ENCODE measurements around the gene SNX5. TPM values are rescaled to one million over a fixed set of nuclear protein-coding genes. Genes with fewer than 3 reads are reported as not detected.

SNX5 gene
- total and polyA plus RNA-seq, 10 of the 15 experiments (the other 5 are each of a cell fraction or from before 2014, with no cell fraction given), result 92.9 to 316 (median 245) TPM

- Histone ChIP-seq H2AFZ (ENCODE audit: control insufficient read depth, low read depth, low read length) (no peak overlapping the region), H3K36me3 (ENCODE audit: control insufficient read depth in 2 of 2, insufficient read depth in 2 of 2, low read length in 1 of 2) (no peaks in the 10 kb centered on the region), H3K9me3 (replicated peaks; ENCODE audit: control insufficient read depth, insufficient read depth, low read length) (peaks cover 3% of the 10 kb centered on the region; the same call in 2 of the 3 replicates), H3K79me2 (ENCODE audit: control insufficient read depth, insufficient read depth, low read length) (no peaks in the 10 kb centered on the region), H4K20me1 (ENCODE audit: control insufficient read depth, insufficient read depth) (no peaks in the 10 kb centered on the region), H3K4me2 (ENCODE audit: control insufficient read depth, insufficient read depth) (no peak overlapping the region), H3K9ac (ENCODE audit: control insufficient read depth, insufficient read depth, low read length) (no peak overlapping the region), H3K4me3 (no peak overlapping the region), H3K4me1 (ENCODE audit: control insufficient read depth, insufficient read depth, low read length) (peaks cover 29% of the 10 kb centered on the region), H3K27ac (ENCODE audit: control insufficient read depth, insufficient read depth) (no peak overlapping the region), H3K27me3 (replicated peaks in 1 of 2; ENCODE audit: control insufficient read depth in 2 of 2, insufficient read depth in 2 of 2, low read length in 1 of 2) (no peaks in the 10 kb centered on the region)
- TF ChIP-seq NKRF (conservative IDR thresholded peaks at IDR 0.05) (no peak), ZNF217 (IDR thresholded peaks at IDR 0.05) (no peak), DPF2 (IDR thresholded peaks at IDR 0.05) (no peak), PAX8 (IDR thresholded peaks at IDR 0.05) (no peak), RAD51 (IDR thresholded peaks at IDR 0.05) (no peak), MTA2 (IDR thresholded peaks at IDR 0.05; ENCODE audit: low read depth) (no peak), KDM1A (IDR thresholded peaks at IDR 0.05; ENCODE audit: borderline replicate concordance) (no peak), E2F4 (IDR thresholded peaks at IDR 0.05; ENCODE audit: low read depth, low read length) (no peak), BCL11A (IDR thresholded peaks at IDR 0.05; ENCODE audit: low read depth, low read length) (no peak)
- CTCF ChIA-PET, result interaction anchor here (0.6 to 4.0 kb wide), 42 partner anchors 15 to 393 kb away, joined by 3 to 31 read pairs (median 5); partner anchors contain the start of genes BANF2, DSTN and RRBP1
- RAD21 ChIA-PET (ENCODE audit: unreplicated experiment), result interaction anchor here (0.7 to 3.6 kb wide), 25 partner anchors 9 to 393 kb away, joined by 3 to 44 read pairs (median 4); partner anchors contain the start of genes DSTN and RRBP1
- no peak for ATAC-seq
- POLR2A ChIA-PET, result no interaction called here
- intact Hi-C loops (cut with micrococcal nuclease; ENCODE audit: unreplicated experiment), result loop anchor here (1.0 to 10.0 kb wide), 7 partner anchors 41 to 392 kb away; partner anchors contain the start of gene RRBP1
- SMC1A ChIA-PET (ENCODE audit: uncharacterized antibody, unreplicated experiment), result interaction anchor here (0.9 to 5.8 kb wide), 22 partner anchors 8 to 361 kb away, joined by 3 to 42 read pairs (median 4); partner anchors contain the start of gene RRBP1
- in situ Hi-C loops (cut with MboI), result no loop called here
- DNase-seq (ENCODE audit: low read depth, low spot score), result no peak
- BruUV-seq (replicated peaks), result no TSS peak
- FAIRE-seq, result no peak
- WGBS (ENCODE audit: insufficient coverage, insufficient replicate concordance, low lambda C conversion rate, missing lambda C conversion rate), result 53% methylated on average over 1 of the region's 1 CpG
Observed at GRCh38 chr20:17897566-17898307, 70.9 kb downstream of the SNX5 start.
